HT1080 (cell line): ENCODE data around the gene PYGM. TPM values are rescaled to one million over a fixed set of nuclear protein-coding genes. Genes with fewer than 3 reads are reported as not detected.
"Not testable (repeated sequence)": the region's sequence is repeated elsewhere in the genome, so short reads cannot be mapped to it uniquely, and the experiment has no call there.

ENCODE experiments used
- DNase-seq: peaks from one replicate; pipeline ENCODE4 v3.0.0-alpha.2; 2015; ENCODE audit warnings: low read depth
- total RNA-seq: library from RNA; depleted of rRNA; stranded (reverse); fragments of >200 nt; shearing (Covaris generic); gene quantifications from 2 replicates; pipeline ENCODE4 v1.2.3, GENCODE V29; 2014

The PYGM gene
- total RNA-seq, 1 experiment from 2014 or later: 0.02 TPM

- DNase-seq: no peak
These were observed 41.5 kb downstream of the PYGM start for GRCh38 chr11:64718084-64718779.

GRCh38 chr11:64717268-64717578 lies 42.6 kb downstream of the PYGM start:
- no peak for DNase-seq

GRCh38 chr11:64716473-64717267 lies 43.1 kb downstream of the PYGM start:
- no peak for DNase-seq

GRCh38 chr11:64715756-64716472 lies 43.9 kb downstream of the PYGM start:
- no peak for DNase-seq

GRCh38 chr11:64715110-64715509 lies 44.7 kb downstream of the PYGM start:
- no peak for DNase-seq

GRCh38 chr11:64714666-64715065 lies 45.1 kb downstream of the PYGM start:
- DNase-seq: no peak

- no peak for DNase-seq
These were observed 45.9 kb downstream of the PYGM start for GRCh38 chr11:64713781-64714363.

GRCh38 chr11:64713016-64713707 lies 46.6 kb downstream of the PYGM start:
- DNase-seq: no peak

- DNase-seq: no peak
These were observed 47.3 kb downstream of the PYGM start for GRCh38 chr11:64712430-64713015.

- DNase-seq: no peak
These were observed 47.8 kb downstream of the PYGM start for GRCh38 chr11:64711956-64712362.

GRCh38 chr11:64711138-64711955 lies 48.4 kb downstream of the PYGM start:
- DNase-seq: no peak

GRCh38 chr11:64710418-64711137 lies 49.2 kb downstream of the PYGM start:
- DNase-seq: peak; percentile 32

- DNase-seq: no peak
These were observed 54.3 kb downstream of the PYGM start for GRCh38 chr11:64705501-64705900.

GRCh38 chr11:64703048-64703447 lies 56.7 kb downstream of the PYGM start:
- DNase-seq: no peak

GRCh38 chr11:64701956-64702355 lies 57.8 kb downstream of the PYGM start:
- not testable (repeated sequence) for DNase-seq

GRCh38 chr11:64698427-64698826 lies 61.3 kb downstream of the PYGM start:
- no peak for DNase-seq

- no peak for DNase-seq
These were observed 62.0 kb downstream of the PYGM start for GRCh38 chr11:64697663-64698375.
